ENCODE results near the gene ZBTB38. TPM values are rescaled to one million over a fixed set of nuclear protein-coding genes. Genes with fewer than 3 reads are reported as not detected.

Gene ZBTB38
- polyA plus RNA-seq, 1 donor from 2014 or later = 18.7 TPM

GRCh38 chr3:141346418-141346817 lies 21.9 kb upstream of the ZBTB38 start:
- Histone ChIP-seq H3K36me3 (ENCODE audit: insufficient read depth, low read length) (no peaks in the 10 kb centered on the region), H3F3A (ENCODE audit: insufficient read depth, low read length, poor library complexity, severe bottlenecking) (no peaks in the 10 kb centered on the region), H3K27ac (ENCODE audit: low read length) (no peak overlapping the region), H3K4me2 (ENCODE audit: low read length) (no peak overlapping the region), H3K4me3 (ENCODE audit: low read length) (no peak overlapping the region), H3K27me3 (ENCODE audit: insufficient read depth, low read depth, low read length) (no peaks in the 10 kb centered on the region), H3K9me2 (ENCODE audit: insufficient read depth, low read length) (no peaks in the 10 kb centered on the region), H4K20me1 (ENCODE audit: insufficient read depth) (no peaks in the 10 kb centered on the region), H3K9me3 (ENCODE audit: low read length) (no peaks in the 10 kb centered on the region), H2AFZ (ENCODE audit: low read depth, low read length) (no peak overlapping the region), H3K9ac (ENCODE audit: low read length) (no peak overlapping the region), H3K79me2 (replicated peaks; ENCODE audit: insufficient read depth, low read length) (no peaks in the 10 kb centered on the region)
- TF ChIP-seq SMC3 (conservative IDR thresholded peaks at IDR 0.05; ENCODE audit: poor library complexity) = no peak
- TF ChIP-seq MXI1 (conservative IDR thresholded peaks at IDR 0.05; ENCODE audit: poor library complexity, severe bottlenecking) = no peak
- no peak for TF ChIP-seq TAF1 (IDR thresholded peaks at IDR 0.05; ENCODE audit: low read depth)
- TF ChIP-seq EZH2 (IDR thresholded peaks at IDR 0.05; ENCODE audit: borderline replicate concordance, insufficient read depth, low read length, poor library complexity, severe bottlenecking) = no peak
- no peak for TF ChIP-seq REST (IDR thresholded peaks at IDR 0.05; ENCODE audit: borderline replicate concordance)
- TF ChIP-seq POLR2AphosphoS5 (IDR thresholded peaks at IDR 0.05) = no peak
- TF ChIP-seq EP300 (conservative IDR thresholded peaks at IDR 0.05; ENCODE audit: poor library complexity, severe bottlenecking) = no peak
- TF ChIP-seq, protein P1, sequence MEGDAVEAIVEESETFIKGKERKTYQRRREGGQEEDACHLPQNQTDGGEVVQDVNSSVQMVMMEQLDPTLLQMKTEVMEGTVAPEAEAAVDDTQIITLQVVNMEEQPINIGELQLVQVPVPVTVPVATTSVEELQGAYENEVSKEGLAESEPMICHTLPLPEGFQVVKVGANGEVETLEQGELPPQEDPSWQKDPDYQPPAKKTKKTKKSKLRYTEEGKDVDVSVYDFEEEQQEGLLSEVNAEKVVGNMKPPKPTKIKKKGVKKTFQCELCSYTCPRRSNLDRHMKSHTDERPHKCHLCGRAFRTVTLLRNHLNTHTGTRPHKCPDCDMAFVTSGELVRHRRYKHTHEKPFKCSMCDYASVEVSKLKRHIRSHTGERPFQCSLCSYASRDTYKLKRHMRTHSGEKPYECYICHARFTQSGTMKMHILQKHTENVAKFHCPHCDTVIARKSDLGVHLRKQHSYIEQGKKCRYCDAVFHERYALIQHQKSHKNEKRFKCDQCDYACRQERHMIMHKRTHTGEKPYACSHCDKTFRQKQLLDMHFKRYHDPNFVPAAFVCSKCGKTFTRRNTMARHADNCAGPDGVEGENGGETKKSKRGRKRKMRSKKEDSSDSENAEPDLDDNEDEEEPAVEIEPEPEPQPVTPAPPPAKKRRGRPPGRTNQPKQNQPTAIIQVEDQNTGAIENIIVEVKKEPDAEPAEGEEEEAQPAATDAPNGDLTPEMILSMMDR (IDR thresholded peaks at IDR 0.05; ENCODE audit: poor library complexity, severe bottlenecking) = no peak
- TF ChIP-seq RAD21 (conservative IDR thresholded peaks at IDR 0.05) = no peak

DNA sequence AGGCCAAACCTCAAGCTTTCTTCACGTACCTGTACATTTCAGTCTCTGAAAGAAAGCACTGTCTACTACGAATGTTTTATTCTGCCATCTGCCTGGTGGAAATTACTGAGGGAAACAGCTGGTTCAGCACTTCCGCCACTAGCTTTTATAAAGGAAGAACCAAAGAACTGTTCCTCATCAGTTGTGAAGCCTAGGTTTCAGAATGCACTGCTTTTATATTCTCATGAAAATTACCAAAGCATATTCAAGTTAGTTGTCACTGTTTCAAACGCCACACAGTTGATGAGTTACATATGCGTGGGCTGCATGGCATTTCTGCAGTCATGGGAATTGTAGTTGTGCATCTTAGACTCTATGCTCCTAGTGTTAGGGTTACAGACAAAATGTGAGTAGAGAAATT lies 21.5 kb upstream of the ZBTB38 start:
- Histone ChIP-seq H3K9ac (ENCODE audit: low read length) (no peak overlapping the region), H3K79me2 (replicated peaks; ENCODE audit: insufficient read depth, low read length) (no peaks in the 10 kb centered on the region), H3K36me3 (ENCODE audit: insufficient read depth, low read length) (no peaks in the 10 kb centered on the region), H3F3A (ENCODE audit: insufficient read depth, low read length, poor library complexity, severe bottlenecking) (no peaks in the 10 kb centered on the region), H3K9me2 (ENCODE audit: insufficient read depth, low read length) (no peaks in the 10 kb centered on the region), H3K4me3 (ENCODE audit: low read length) (no peak overlapping the region), H3K4me2 (ENCODE audit: low read length) (no peak overlapping the region), H2AFZ (ENCODE audit: low read depth, low read length) (no peak overlapping the region), H4K20me1 (ENCODE audit: insufficient read depth) (no peaks in the 10 kb centered on the region), H3K27me3 (ENCODE audit: insufficient read depth, low read depth, low read length) (no peaks in the 10 kb centered on the region), H3K9me3 (ENCODE audit: low read length) (no peaks in the 10 kb centered on the region), H3K27ac (ENCODE audit: low read length) (no peak overlapping the region)
- TF ChIP-seq, protein P1 (IDR thresholded peaks at IDR 0.05; ENCODE audit: poor library complexity, severe bottlenecking) = no peak
- no peak for TF ChIP-seq POLR2AphosphoS5 (IDR thresholded peaks at IDR 0.05)
- no peak for TF ChIP-seq EP300 (conservative IDR thresholded peaks at IDR 0.05; ENCODE audit: poor library complexity, severe bottlenecking)
- no peak for TF ChIP-seq RAD21 (conservative IDR thresholded peaks at IDR 0.05)
- TF ChIP-seq TAF1 (IDR thresholded peaks at IDR 0.05; ENCODE audit: low read depth) = no peak
- no peak for TF ChIP-seq REST (IDR thresholded peaks at IDR 0.05; ENCODE audit: borderline replicate concordance)
- no peak for TF ChIP-seq MXI1 (conservative IDR thresholded peaks at IDR 0.05; ENCODE audit: poor library complexity, severe bottlenecking)
- TF ChIP-seq SMC3 (conservative IDR thresholded peaks at IDR 0.05; ENCODE audit: poor library complexity) = no peak
- TF ChIP-seq EZH2 (IDR thresholded peaks at IDR 0.05; ENCODE audit: borderline replicate concordance, insufficient read depth, low read length, poor library complexity, severe bottlenecking) = no peak

Measured in neural cell (in vitro differentiated cells).